Parathyroid adenoma (tissue), 2 donors: ENCODE measurements around the gene SLC2A13.

Source experiments
- H2AFZ ChIP-seq: fragments of 300-600 bp; sonication (generic); one replicate; pipeline ENCODE4 v1.7.0; 2017; ENCODE audit warnings: antibody characterized with exemption, mild to moderate bottlenecking
- H3K27ac ChIP-seq: fragments of 300-600 bp; sonication (generic); one replicate; pipeline ENCODE4 v1.7.0; 2017
- H3K27me3 ChIP-seq: fragments of 300-600 bp; sonication (generic); one replicate; pipeline ENCODE4 v1.7.0; 2017; ENCODE audit warnings: low read length; ENCODE audit not compliant: control insufficient read depth, insufficient read depth
- H3K36me3 ChIP-seq: fragments of 300-600 bp; sonication (generic); one replicate; pipeline ENCODE4 v1.7.0; 2017; ENCODE audit warnings: low read length; ENCODE audit not compliant: control insufficient read depth, insufficient read depth
- H3K4me1 ChIP-seq: fragments of 300-600 bp; sonication (generic); one replicate; pipeline ENCODE4 v1.7.0; 2017; ENCODE audit warnings: control low read depth
- H3K4me2 ChIP-seq: fragments of 300-600 bp; sonication (generic); one replicate; pipeline ENCODE4 v1.7.0; 2017; ENCODE audit warnings: low read length
- H3K4me3 ChIP-seq: fragments of 300-600 bp; sonication (generic); one replicate; pipeline ENCODE4 v1.7.0; 2017; ENCODE audit warnings: low read depth, low read length
- H3K79me2 ChIP-seq: fragments of 300-600 bp; sonication (generic); one replicate; pipeline ENCODE4 v1.7.0; 2017; ENCODE audit warnings: control low read depth
- H3K9ac ChIP-seq: fragments of 300-600 bp; sonication (generic); one replicate; pipeline ENCODE4 v1.7.0; 2017; ENCODE audit warnings: mild to moderate bottlenecking
- H3K9me3 ChIP-seq: fragments of 300-600 bp; sonication (generic); one replicate; pipeline ENCODE4 v1.7.0; 2017; ENCODE audit warnings: low read length; ENCODE audit not compliant: control insufficient read depth
- CTCF ChIP-seq: fragments of 300-600 bp; sonication (generic); IDR thresholded peaks from one replicate; pipeline ENCODE4 v1.7.0; 2017; ENCODE audit warnings: antibody characterized with exemption, mild to moderate bottlenecking
- donor health status: primary hyperparathyroidism.

The SLC2A13 gene

DNA sequence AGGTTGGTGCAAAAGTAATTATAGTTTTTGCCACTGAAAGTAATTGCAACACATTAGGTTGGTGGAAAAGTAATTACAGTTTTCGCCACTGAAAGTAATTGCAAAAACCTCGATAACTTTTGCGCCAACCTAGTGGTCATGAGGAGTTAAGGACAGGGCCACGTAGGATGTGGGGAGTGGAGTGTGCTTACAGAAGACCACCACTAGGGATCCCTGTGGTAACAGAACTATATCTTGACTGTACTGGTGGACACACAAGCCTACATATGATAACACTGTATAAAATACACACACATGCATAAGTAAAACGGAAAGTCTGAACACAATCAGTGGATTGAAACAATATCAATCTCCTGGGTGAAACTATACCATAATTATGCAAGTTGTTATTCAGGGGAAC, 298.8 kb downstream of the SLC2A13 start:
- no peak overlapping the region for H3K27ac ChIP-seq
- no peaks in the 10 kb centered on the region for H3K36me3 ChIP-seq
- no peaks in the 10 kb centered on the region for H3K27me3 ChIP-seq
- no peak overlapping the region for H2AFZ ChIP-seq
- H3K9me3 ChIP-seq = no peaks in the 10 kb centered on the region
- H3K4me2 ChIP-seq = no peak overlapping the region
- H3K79me2 ChIP-seq = no peaks in the 10 kb centered on the region
- H3K4me1 ChIP-seq = no peaks in the 10 kb centered on the region
- no peak for TF ChIP-seq CTCF
- H3K4me3 ChIP-seq = no peak overlapping the region
- H3K9ac ChIP-seq = no peak overlapping the region

- Histone ChIP-seq H3K27ac (no peak overlapping the region), H3K79me2 (no peaks in the 10 kb centered on the region), H3K4me1 (no peaks in the 10 kb centered on the region), H3K9ac (no peak overlapping the region), H3K9me3 (no peaks in the 10 kb centered on the region), H3K4me3 (no peak overlapping the region), H3K36me3 (no peaks in the 10 kb centered on the region), H3K4me2 (no peak overlapping the region), H2AFZ (no peak overlapping the region), H3K27me3 (no peaks in the 10 kb centered on the region)
- TF ChIP-seq CTCF = no peak
Observed at GRCh38 chr12:39805651-39806050, 300.2 kb downstream of the SLC2A13 start.

DNA sequence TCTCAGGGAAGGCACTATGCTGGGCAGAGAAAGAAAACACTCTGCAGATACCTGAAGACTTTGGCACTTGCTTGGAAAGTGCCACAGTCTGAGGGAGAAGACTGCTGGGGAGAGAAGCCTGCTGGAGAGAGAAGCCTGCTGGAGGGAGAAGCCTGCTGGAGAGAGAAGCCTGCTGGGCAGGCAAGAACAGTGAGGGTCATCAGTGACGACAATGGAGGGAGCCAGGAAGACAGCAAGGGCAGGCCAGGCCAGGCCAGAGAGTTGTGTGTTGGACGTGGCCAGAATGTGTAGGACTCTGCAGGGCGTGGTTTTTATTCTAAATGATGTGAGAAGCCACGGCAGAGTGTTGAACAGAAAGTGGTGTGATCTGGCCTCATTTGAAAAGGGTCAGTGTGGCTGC, 301.0 kb downstream of the SLC2A13 start:
- H3K4me2 ChIP-seq = no peak overlapping the region
- no peak overlapping the region for H3K4me3 ChIP-seq
- no peak overlapping the region for H3K9ac ChIP-seq
- no peaks in the 10 kb centered on the region for H3K9me3 ChIP-seq
- H3K27ac ChIP-seq = no peak overlapping the region
- H2AFZ ChIP-seq = no peak overlapping the region
- no peaks in the 10 kb centered on the region for H3K36me3 ChIP-seq
- no peaks in the 10 kb centered on the region for H3K79me2 ChIP-seq
- H3K27me3 ChIP-seq = no peaks in the 10 kb centered on the region
- TF ChIP-seq CTCF = no peak
- H3K4me1 ChIP-seq = no peaks in the 10 kb centered on the region

DNA sequence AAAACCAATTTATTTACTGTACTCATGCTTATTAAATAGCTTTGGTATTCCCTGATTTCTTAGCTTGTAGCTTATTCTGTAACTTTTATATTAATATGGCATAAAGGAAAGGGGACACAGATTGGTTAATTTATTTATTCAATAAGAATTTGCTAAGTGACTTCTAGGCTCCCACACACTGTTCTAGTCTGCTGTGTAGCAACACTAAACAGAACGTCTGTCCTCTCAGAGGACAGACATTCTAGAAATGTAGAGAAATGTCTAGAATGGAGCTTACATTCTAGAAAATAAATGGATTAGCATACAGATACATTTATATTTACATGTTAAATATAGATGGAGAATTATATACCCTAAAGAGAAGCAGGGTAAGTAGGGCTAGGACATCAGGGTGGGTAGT, 301.4 kb downstream of the SLC2A13 start:
- H3K36me3 ChIP-seq = no peaks in the 10 kb centered on the region
- H2AFZ ChIP-seq = no peak overlapping the region
- no peak overlapping the region for H3K4me3 ChIP-seq
- H3K9ac ChIP-seq = no peak overlapping the region
- H3K27ac ChIP-seq = no peak overlapping the region
- no peak for TF ChIP-seq CTCF
- no peaks in the 10 kb centered on the region for H3K79me2 ChIP-seq
- H3K9me3 ChIP-seq = no peaks in the 10 kb centered on the region
- no peaks in the 10 kb centered on the region for H3K4me1 ChIP-seq
- H3K27me3 ChIP-seq = no peaks in the 10 kb centered on the region
- H3K4me2 ChIP-seq = no peak overlapping the region

DNA sequence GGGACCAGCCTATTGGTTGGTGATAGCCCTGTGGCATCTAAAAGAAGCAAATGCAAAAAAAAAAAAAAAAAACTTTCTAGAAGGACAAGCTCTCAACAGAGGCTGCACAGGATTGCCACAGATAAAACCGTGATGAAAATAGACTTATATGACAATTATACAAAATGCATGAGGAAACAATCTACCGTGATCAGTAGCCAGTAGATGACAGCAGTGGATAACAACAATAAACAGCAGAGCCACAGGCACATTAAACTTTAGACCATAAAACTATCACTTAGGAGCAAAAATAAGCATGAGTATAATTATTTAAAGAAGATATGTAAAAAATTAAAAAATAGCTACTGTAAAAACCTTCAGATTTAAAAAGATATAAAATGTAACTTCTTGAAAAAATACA, 302.7 kb downstream of the SLC2A13 start:
- H2AFZ ChIP-seq = no peak overlapping the region
- no peaks in the 10 kb centered on the region for H3K36me3 ChIP-seq
- no peak overlapping the region for H3K4me2 ChIP-seq
- TF ChIP-seq CTCF = no peak
- no peaks in the 10 kb centered on the region for H3K4me1 ChIP-seq
- H3K27me3 ChIP-seq = no peaks in the 10 kb centered on the region
- no peak overlapping the region for H3K4me3 ChIP-seq
- no peaks in the 10 kb centered on the region for H3K9me3 ChIP-seq
- H3K9ac ChIP-seq = no peak overlapping the region
- no peak overlapping the region for H3K27ac ChIP-seq
- H3K79me2 ChIP-seq = no peaks in the 10 kb centered on the region
